ENCODE data around the gene CTNNA3.
"Not testable (repeated sequence)": the region's sequence is repeated elsewhere in the genome, so short reads cannot be mapped to it uniquely, and the experiment has no call there.

The CTNNA3 gene

GRCh38 chr10:67599597-67599996 is 96.4 kb downstream of the CTNNA3 start:
- DNase-seq: no peak

DNA sequence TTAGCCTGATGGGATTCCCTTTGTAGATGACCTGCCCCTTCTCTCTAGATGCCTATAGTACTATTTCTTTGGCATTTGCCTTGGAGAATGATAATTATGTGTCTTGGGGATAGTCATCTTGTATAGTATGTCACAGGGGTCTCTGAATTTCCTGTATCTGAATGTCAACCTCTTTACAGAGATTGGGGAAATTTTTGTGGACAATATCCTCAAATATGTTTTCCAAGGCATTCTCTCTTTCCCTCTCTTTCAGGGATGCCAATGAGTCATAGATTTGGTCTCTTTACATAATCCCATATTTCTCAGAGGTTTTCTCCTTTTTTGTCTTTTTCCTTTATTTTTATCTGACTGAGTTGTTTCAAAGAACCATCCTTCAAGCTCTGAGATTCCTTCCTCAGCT is 99.4 kb downstream of the CTNNA3 start:
- no peak for DNase-seq

DNA sequence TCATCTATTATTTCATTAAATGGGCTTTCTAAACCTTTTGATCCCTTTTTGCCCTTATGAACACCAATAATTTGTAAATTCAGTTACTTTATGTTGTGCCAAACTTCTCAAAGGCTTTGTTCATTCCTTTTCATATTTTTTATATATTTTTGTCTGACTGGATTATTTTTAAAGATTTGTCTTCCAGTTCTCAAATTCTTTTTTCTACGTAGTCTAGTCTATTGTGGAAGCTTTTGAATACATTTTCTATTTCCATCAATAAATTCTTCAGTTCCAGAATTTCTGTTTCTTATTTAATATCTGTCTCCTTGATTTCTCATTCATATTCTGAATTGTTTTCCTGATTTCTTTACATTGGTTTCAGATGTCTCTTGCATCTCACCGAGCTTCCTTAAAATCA is 108.2 kb downstream of the CTNNA3 start:
- DNase-seq: no peak

- no peak for DNase-seq
Observed at GRCh38 chr10:67575532-67575931, 120.5 kb downstream of the CTNNA3 start.

GRCh38 chr10:67573484-67573883 is 122.5 kb downstream of the CTNNA3 start:
- no peak for DNase-seq

DNA sequence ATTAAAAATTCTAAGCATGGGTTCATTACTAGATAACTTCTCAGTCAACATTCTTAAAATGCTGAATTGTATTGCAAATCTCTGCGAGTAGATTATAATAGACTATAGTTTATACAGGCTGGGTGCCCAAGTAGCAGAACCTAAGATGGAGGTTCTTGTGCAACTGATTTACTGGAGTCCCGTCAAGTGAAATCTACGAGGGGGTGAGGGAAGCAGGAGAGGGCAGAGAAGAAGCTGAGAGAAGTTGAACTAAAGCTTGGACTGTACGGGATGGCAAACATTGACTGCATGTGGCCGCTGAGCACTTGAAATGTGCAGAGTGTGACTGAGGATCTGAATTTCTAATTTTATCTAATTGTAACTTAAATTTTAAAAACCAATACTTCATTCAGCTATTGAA is 124.5 kb downstream of the CTNNA3 start:
- DNase-seq: no peak

DNA sequence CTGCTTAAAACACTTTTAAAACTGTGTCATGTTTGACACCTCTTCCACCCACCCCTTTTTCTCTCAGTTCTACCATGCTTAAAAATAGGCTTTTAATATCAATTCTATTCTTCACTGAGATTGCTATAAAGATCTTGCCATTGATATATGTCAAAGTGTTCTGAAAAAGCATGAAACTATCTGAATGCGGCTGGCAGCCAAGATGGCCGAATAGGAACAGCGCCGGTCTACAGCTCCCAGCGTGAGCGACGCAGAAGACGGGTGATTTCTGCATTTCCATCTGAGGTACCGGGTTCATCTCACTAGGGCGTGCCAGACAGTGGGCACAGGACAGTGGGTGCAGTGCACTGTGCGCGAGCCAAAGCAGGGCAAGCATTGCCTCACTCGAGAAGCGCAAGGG is 137.7 kb downstream of the CTNNA3 start:
- not testable (repeated sequence) for DNase-seq

DNA sequence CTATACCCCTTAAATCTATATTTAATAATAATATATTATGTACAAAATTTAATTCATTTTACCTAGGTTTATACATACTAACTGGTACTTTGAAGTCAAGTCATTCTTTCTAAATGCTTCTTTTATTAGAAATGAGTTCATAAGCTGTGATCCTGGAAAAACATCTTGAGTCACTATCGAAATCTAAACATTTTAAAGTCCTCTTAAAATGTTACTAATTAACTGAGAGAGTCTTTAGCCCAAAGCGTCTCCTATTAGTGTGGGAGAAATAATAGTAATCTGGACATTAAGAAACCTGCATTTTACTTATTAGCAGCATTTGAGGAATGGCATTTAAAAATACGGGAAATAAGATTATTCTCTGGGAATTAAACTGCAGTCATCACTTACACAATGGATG is 142.7 kb downstream of the CTNNA3 start:
- DNase-seq: no peak

DNA sequence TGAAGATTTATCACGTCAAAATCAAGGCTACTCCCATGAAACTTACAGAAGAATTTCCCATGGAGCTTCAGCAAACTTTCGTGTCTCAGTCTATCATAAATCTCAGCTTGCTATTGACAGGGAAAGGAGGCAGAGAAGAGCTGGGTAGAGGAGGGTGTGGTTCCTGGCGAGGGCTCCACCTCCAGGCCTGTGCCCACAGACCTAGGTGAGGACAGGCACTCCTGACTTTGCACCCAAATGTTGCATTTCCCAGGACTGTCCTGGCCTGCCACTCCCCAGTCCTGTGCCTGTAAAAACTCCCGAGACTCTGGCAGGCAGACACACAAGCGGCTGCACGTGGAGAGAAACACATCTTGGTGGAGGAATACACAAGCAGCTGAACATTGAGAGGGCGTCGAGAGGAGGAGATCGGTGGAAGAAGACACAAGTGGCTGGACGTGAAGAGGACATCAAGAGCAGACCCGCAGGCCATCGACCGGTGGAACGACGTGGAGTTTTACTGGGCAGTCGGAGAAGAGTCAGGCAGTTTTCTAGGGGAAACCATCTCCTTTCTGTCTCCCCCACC is 145.1 kb downstream of the CTNNA3 start:
- no peak for DNase-seq

DNA sequence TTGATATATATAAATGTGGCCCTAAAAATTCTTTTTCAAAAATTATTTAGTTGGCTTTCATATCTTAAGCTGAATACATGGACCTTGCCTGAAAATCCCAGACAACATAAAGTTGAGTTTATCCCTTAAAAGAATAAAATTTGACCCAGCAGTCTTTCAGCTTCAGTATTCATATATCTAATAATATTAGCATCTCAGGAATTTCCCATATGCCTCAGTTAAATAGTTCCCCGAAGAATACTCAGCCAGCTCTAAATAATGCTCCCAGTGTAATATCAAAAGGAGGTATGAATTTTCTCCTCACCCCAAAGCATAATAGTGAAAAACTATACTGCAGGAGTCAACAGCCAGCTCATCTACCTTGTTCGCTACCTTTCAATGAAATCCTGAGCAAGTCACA is 145.9 kb downstream of the CTNNA3 start:
- DNase-seq: no peak

- no peak for DNase-seq
Observed at GRCh38 chr10:67549390-67549789, 146.6 kb downstream of the CTNNA3 start.

DNA sequence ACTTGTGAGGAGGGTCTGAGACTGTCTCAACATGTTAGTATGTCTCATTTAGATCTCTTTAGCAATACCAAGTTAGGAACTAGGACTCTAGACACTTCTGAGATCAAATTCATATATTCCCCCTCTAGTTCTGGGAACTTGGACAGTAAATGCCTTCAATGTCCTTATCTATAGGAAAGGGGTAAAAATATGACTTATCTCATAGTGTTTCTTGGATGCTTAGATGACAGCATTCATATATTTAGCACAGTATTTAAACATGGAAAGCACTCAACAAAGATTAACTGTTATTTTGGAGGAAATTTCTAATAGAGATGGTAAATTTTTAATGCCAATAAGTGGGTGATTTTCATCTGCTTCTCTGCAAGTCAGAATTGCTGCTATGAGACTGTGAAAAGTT is 154.6 kb downstream of the CTNNA3 start:
- no peak for DNase-seq

DNA sequence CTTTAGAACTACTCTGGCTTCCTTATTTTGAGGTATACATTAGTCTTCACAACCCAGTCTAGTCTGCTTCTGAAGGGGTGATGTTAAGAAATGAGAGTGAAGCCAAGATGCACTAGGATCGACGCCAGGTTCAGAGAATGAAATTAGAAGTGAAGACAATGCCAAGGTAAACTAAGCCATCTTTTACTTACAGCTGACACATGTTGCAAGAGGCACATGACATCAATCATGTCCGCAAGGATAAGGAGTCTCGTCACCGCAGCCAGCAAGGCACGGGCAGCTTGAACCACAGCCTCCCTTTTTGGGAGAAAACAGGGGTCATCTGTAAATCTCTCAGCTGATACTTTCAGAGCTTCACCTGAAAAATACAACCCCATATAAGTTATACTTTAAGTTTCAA is 156.7 kb downstream of the CTNNA3 start:
- no peak for DNase-seq

DNA sequence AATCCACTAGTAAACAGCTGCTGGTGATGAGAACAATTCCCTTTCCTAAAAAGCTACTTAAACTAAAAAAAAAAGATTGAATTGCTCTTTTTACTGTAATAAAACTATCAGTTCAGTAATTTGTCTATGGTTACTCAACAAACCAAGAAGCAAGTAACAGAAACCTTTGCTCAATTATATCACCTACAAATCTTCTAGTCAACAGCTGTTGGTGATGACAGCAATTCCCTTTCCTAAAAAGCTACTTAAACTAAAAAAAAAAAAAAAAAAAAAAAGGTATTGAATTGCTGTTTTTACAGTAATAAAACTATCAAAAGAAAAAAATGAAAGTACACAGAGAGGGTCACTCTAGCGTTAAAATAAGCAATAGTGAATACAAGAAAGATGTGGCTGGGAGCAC is 158.1 kb downstream of the CTNNA3 start:
- no peak for DNase-seq

DNA sequence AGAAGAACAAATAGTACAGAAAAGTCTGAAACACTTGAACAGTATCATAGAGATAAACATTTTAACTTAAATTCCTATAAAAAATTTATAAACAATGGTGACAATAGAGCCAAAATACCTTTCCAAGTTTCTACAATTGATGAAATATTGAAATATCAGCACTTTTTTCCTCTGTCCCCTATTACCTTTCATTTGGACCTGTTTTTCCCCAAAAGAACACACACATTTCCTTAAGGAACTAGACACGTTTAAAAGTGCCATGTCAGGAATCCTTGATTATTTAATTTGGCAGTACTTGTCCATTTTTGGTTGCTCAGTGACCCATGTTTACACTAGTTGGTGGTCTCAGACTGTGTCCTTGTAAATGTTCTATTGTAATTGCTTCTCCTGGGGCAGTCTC is 162.6 kb downstream of the CTNNA3 start:
- DNase-seq: no peak

DNA sequence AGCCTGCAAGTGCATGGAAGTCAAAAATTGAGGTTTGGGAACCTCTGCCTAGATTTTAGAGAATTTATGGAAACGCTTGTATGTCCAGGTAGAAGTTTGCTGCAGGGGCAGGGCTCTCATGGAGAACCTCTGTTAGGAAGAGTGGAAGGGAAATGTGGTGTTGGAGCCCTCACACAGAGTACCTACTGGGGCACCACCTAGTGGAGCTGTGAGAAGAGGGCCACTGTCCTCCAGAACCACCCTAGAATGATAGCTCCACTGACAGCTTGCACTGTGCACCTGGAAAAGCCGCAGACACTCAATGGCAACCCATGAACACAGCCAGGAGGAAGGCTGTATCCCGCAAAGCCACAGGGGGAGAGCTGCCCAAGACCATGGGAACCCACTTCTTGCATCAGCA is 165.0 kb downstream of the CTNNA3 start:
- DNase-seq: not testable (repeated sequence)

DNA sequence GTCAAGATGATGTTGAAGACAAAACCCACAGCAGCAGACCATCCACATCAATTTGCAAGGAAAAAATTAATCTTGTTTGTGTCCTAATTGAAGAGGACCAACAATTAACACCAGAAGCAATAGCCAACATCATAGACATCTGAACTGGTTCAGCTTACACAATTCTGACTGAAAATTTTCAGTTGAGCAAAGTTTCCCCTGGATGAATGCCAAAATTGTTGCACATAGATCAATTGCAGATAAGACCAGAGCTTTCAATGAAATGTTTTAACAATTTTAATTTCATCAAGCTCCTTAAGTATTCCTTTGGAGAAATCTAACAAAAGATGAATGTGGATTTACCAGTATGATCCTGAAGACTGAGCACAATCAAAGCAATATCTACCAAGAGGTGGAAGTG is 168.6 kb downstream of the CTNNA3 start:
- DNase-seq: no peak

- no peak for DNase-seq
Observed at GRCh38 chr10:67521546-67521945, 174.4 kb downstream of the CTNNA3 start.

DNA sequence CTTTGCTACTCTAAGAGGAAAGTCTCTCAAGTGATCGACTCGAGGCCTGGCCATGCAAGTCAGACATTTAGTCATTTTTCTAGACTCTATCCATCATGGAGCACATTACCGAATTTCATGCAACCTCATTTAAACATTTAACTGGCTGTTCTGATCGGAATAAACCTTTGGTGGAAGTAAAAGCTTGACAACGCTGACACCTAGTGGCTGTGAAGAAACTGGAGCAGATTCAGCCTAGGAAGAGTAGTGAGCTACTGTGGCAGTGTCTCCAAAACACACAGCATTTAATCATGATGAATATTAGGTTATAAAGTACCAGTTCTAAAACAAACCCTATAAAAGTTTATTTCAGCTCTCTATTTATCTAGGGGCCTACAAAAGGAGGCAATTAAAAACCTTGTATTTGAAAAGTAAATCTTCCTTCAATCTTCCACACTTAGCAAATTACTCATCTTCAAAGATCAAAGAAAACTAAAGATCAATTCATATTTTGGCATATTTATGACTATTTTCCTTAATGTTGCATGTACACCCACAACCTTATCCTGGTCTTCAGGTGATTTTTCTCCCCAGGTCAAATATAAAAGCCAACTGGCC is 175.0 kb downstream of the CTNNA3 start:
- no peak for DNase-seq

DNA sequence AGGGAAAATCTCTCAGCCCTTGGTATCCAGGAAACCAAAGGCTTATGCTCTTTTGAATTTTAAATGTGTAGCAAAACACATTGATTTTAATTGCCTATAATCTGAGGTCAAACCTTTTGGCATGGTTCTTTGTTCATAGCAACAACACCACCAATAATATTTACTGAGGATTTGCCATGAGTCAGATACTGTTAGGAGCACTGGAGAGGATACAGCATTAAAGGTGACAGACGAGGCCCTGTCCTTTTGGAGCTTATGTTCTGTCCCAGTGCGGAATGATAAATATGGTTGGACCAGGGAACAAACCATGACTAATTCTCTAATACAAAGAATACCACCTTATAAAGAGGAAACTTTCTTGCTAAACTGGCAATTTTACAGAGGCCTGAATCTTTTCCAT is 176.6 kb downstream of the CTNNA3 start:
- DNase-seq: no peak

GRCh38 chr10:67518756-67519155 is 177.2 kb downstream of the CTNNA3 start:
- no peak for DNase-seq

GRCh38 chr10:67518043-67518442 is 178.0 kb downstream of the CTNNA3 start:
- DNase-seq: no peak

- DNase-seq: no peak
Observed at GRCh38 chr10:67506757-67507091, 189.3 kb downstream of the CTNNA3 start.

- DNase-seq: no peak
Observed at GRCh38 chr10:67506083-67506756, 189.8 kb downstream of the CTNNA3 start.
